Hindlimb muscle (tissue), 1 donor: ENCODE data around the gene MFAP4. TPM values are rescaled to one million over a fixed set of nuclear protein-coding genes. Genes with fewer than 3 reads are reported as not detected.

Source experiments
- DNase-seq: peaks from one replicate; pipeline ENCODE4 v3.0.0-alpha.2; 2013
- polyA plus RNA-seq: library from polyadenylated mRNA; unstranded; fragments of 120-200 nt; gene quantifications from one replicate; pipeline ENCODE4 v1.2.1, GENCODE V29; 2013; ENCODE audit not compliant: insufficient read length

Gene MFAP4
- polyA plus RNA-seq, 1 donor, result 233 TPM

- DNase-seq, result peak; percentile 89
Measured at GRCh38 chr17:19384723-19385391, 2.1 kb downstream of the MFAP4 start.

- DNase-seq, result no peak
Measured at GRCh38 chr17:19383681-19384470, 3.1 kb downstream of the MFAP4 start.

- no peak for DNase-seq
Measured at GRCh38 chr17:19382531-19383444, 4.2 kb downstream of the MFAP4 start.

GRCh38 chr17:19381741-19382444 lies 5.1 kb downstream of the MFAP4 start:
- no peak for DNase-seq

- DNase-seq, result no peak
Measured at GRCh38 chr17:19381361-19381740, 5.6 kb downstream of the MFAP4 start.

GRCh38 chr17:19380481-19381301 lies 6.3 kb downstream of the MFAP4 start:
- DNase-seq, result no peak

GRCh38 chr17:19379361-19380065 lies 7.5 kb downstream of the MFAP4 start:
- DNase-seq, result no peak

- no peak for DNase-seq
Measured at GRCh38 chr17:19378416-19379360, 8.3 kb downstream of the MFAP4 start, which contains the start of gene MAPK7. TSS of gene MAPK7 (plus strand) at chr17:19378498. CDS start at chr17:19378901, 403 bp downstream.

- peak; percentile 99 for DNase-seq
Measured at GRCh38 chr17:19377602-19378415, 9.2 kb downstream of the MFAP4 start.

GRCh38 chr17:19376811-19377210 lies 10.2 kb downstream of the MFAP4 start:
- DNase-seq, result no peak

- DNase-seq, result no peak
Measured at GRCh38 chr17:19375732-19376131, 11.3 kb downstream of the MFAP4 start.

- DNase-seq, result no peak
Measured at GRCh38 chr17:19374136-19374535, 12.9 kb downstream of the MFAP4 start.

GRCh38 chr17:19372866-19373504 lies 14.0 kb downstream of the MFAP4 start:
- no peak for DNase-seq

GRCh38 chr17:19372439-19372838 lies 14.6 kb downstream of the MFAP4 start:
- DNase-seq, result no peak

GRCh38 chr17:19372011-19372370 lies 15.0 kb downstream of the MFAP4 start:
- DNase-seq, result no peak

GRCh38 chr17:19371259-19372010 lies 15.6 kb downstream of the MFAP4 start:
- no peak for DNase-seq

- no peak for DNase-seq
Measured at GRCh38 chr17:19370493-19370960, 16.5 kb downstream of the MFAP4 start.
